GM12878 (cell line): Measurements from ENCODE around the gene MSMB. TPM values are rescaled to one million over a fixed set of nuclear protein-coding genes. Genes with fewer than 3 reads are reported as not detected.

ENCODE experiments used
- ATAC-seq: fragments of 200-7000 bp; cut with Tn5 transposase; 3 replicates; pipeline ENCODE4 v1.9.1; 2020; ENCODE audit warnings: mild to moderate bottlenecking, moderate library complexity
- BruUV-seq: library from RNA; stranded (reverse); fragments of 400-500 nt; replicated peaks from 2 replicates; lab custom pipeline; 2021; lab: Mats Ljungman, UMichigan
- CTCF ChIA-PET: fragments of 300-600 bp; sonication (Branson Sonifier 250); formaldehyde crosslinking; extraction: SDS; loops from one replicate; lab custom pipeline; 2021; ENCODE audit warnings: inconsistent platforms; lab: Yijun Ruan, JAX
- POLR2A ChIA-PET: fragments of 350-600 bp; formaldehyde crosslinking; extraction: SDS; loops from one replicate; lab custom pipeline; 2021; ENCODE audit warnings: inconsistent platforms; lab: Charles Lee
- RAD21 ChIA-PET: fragments of 300-600 bp; sonication (Branson Sonifier 250); formaldehyde crosslinking; loops from one replicate; lab custom pipeline; 2023; ENCODE audit warnings: antibody characterized with exemption; ENCODE audit not compliant: unreplicated experiment; lab: Charles Lee
- SMC1A ChIA-PET: fragments of 300-600 bp; sonication (Branson Sonifier 250); formaldehyde crosslinking; loops from one replicate; lab custom pipeline; 2023; ENCODE audit not compliant: unreplicated experiment, uncharacterized antibody; lab: Charles Lee
- DNase-seq: peaks from one replicate; pipeline ENCODE4 v3.0.0-alpha.2; 2011; ENCODE audit warnings: low read depth, low spot score
- FAIRE-seq: peaks from 3 replicates; lab custom pipeline; 2011; peaks lifted over from hg19 to GRCh38; lab: Jason Lieb, UNC
- H2AFZ ChIP-seq: 2 replicates; pipeline ENCODE4 v1.6.0; 2011; ENCODE audit warnings: low read depth, low read length, control low read depth; ENCODE audit not compliant: control insufficient read depth
- H3K27ac ChIP-seq: 2 replicates; pipeline ENCODE4 v1.5.1; 2011; ENCODE audit warnings: control low read depth; ENCODE audit not compliant: control insufficient read depth, insufficient read depth
- H3K27me3 ChIP-seq, 2 experiments: replicated peaks in 1 of 2; 2 replicates each; pipeline versions ENCODE4 v1.6.0 to v1.6.1; 2011; ENCODE audit warnings: low read length in 1 of 2; ENCODE audit not compliant: control insufficient read depth in 2 of 2, insufficient read depth in 2 of 2
- H3K36me3 ChIP-seq, 2 experiments: 2 replicates each; pipeline ENCODE4 v1.5.1; 2011; ENCODE audit warnings: low read length in 1 of 2; ENCODE audit not compliant: control insufficient read depth in 2 of 2, insufficient read depth in 2 of 2
- H3K4me1 ChIP-seq: 2 replicates; pipeline ENCODE4 v1.6.1; 2011; ENCODE audit warnings: mild to moderate bottlenecking, low read length, moderate library complexity, mixed read lengths; ENCODE audit not compliant: control insufficient read depth, insufficient read depth
- H3K4me2 ChIP-seq: 2 replicates; pipeline ENCODE4 v1.6.0; 2011; ENCODE audit warnings: control low read depth; ENCODE audit not compliant: control insufficient read depth, insufficient read depth
- H3K4me3 ChIP-seq: fragments of 200-600 bp; sonication (generic); 2 replicates; pipeline ENCODE4 v1.5.1; 2016
- H3K79me2 ChIP-seq: 2 replicates; pipeline ENCODE4 v1.6.0; 2011; ENCODE audit warnings: low read length; ENCODE audit not compliant: control insufficient read depth, insufficient read depth
- H3K9ac ChIP-seq: 2 replicates; pipeline ENCODE4 v1.8.0; 2011; ENCODE audit warnings: low read length, control low read depth, mixed read lengths; ENCODE audit not compliant: control insufficient read depth, insufficient read depth
- H3K9me3 ChIP-seq: replicated peaks from 3 replicates; pipeline ENCODE4 v1.5.1; 2011; ENCODE audit warnings: mild to moderate bottlenecking, low read length; ENCODE audit not compliant: control insufficient read depth, insufficient read depth
- H4K20me1 ChIP-seq: 2 replicates; pipeline ENCODE4 v1.6.0; 2011; ENCODE audit not compliant: control insufficient read depth, insufficient read depth
- ASH2L ChIP-seq: fragments of 300-600, 200-600 bp; sonication (generic); IDR thresholded peaks from 2 replicates; pipeline ENCODE4 v1.6.1; 2017; ENCODE audit warnings: low read depth, mild to moderate bottlenecking, borderline replicate concordance
- BCL11A ChIP-seq: IDR thresholded peaks from 2 replicates; pipeline ENCODE4 v1.6.1; 2011; ENCODE audit warnings: low read depth, low read length
- CREB1 ChIP-seq: IDR thresholded peaks from 2 replicates; pipeline ENCODE4 v1.6.1; 2012; ENCODE audit warnings: low read depth, mild to moderate bottlenecking, inconsistent platforms
- IRF4 ChIP-seq: IDR thresholded peaks from 2 replicates; pipeline ENCODE4 v1.6.1; 2011; ENCODE audit warnings: low read depth, low read length
- LARP7 ChIP-seq: fragments of 450-650 bp; IDR thresholded peaks from 2 replicates; pipeline ENCODE4 v1.6.1; 2017; ENCODE audit warnings: mild to moderate bottlenecking
- MEF2A ChIP-seq: IDR thresholded peaks from 2 replicates; pipeline ENCODE4 v1.6.1; 2011; ENCODE audit warnings: low read depth, mild to moderate bottlenecking, low read length, moderate library complexity; ENCODE audit not compliant: insufficient read depth
- MXI1 ChIP-seq: fragments of 150-350 bp; IDR thresholded peaks from 2 replicates; pipeline ENCODE4 v1.6.1; 2011; ENCODE audit warnings: low read depth, mild to moderate bottlenecking, inconsistent platforms, low read length, improper control_type of control experiment
- RCOR1 ChIP-seq: conservative IDR thresholded peaks from 2 replicates; pipeline ENCODE4 v1.6.1; 2012; ENCODE audit warnings: low read depth, low read length, improper control_type of control experiment
- SP1 ChIP-seq: IDR thresholded peaks from one replicate; pipeline ENCODE4 v1.6.1; 2011; ENCODE audit warnings: low read depth, low read length
- ZZZ3 ChIP-seq: IDR thresholded peaks from 2 replicates; pipeline ENCODE4 v1.6.1; 2011; ENCODE audit warnings: low read depth; ENCODE audit not compliant: control insufficient read depth, insufficient read length
- WGBS: methylation state at CpG from one replicate; pipeline ENCODE4 v1.1.6; 2016; ENCODE audit warnings: low lambda C conversion rate; ENCODE audit not compliant: insufficient replicate concordance, insufficient coverage; ENCODE audit errors: missing lambda C conversion rate; 5-methylcytosine and 5-hydroxymethylcytosine counted together
- in situ Hi-C: fragments of 300-500 bp; cut with MboI; formaldehyde crosslinking; loops from 9 replicates; pipeline ENCODE4 v1.14.3; 2018; ENCODE audit warnings: mixed read lengths
- intact Hi-C: fragments of 100-400 bp; cut with micrococcal nuclease; formaldehyde crosslinking; loops from one replicate; pipeline ENCODE4 v1.14.2; 2022; ENCODE audit not compliant: unreplicated experiment
- polyA plus RNA-seq, 11 experiments: library from polyadenylated mRNA; depleted of rRNA in 4 of 11; unstranded in 6 of 11; stranded (reverse) in 5 of 11; fragments of >200 nt; fragmentation: Nextera tagmentation in 4 of 11; fragmentation: Illumina TruSeq in 1 of 11; extraction: Ambion mirVana in 4 of 11; extraction: Trizol in 1 of 11; gene quantifications; 1 replicate in 1 of 11; 2 replicates in 10 of 11; pipeline versions ENCODE4 v1.2.1 to v1.2.3, GENCODE V29; 2011 to 2016; ENCODE audit warnings: inconsistent platforms in 2 of 11, missing spikeins in 2 of 11, low read depth in 1 of 11
- total RNA-seq, 4 experiments: library from RNA; depleted of rRNA in 3 of 4; stranded (reverse); fragments of >200 nt in 3 of 4; fragmentation: Illumina TruSeq in 1 of 4; extraction: Trizol in 1 of 4; gene quantifications; 2 replicates each; pipeline versions ENCODE4 v1.2.1 to v1.2.3, GENCODE V29; 2013 to 2021
- TF ChIP-seq, protein P1 (sequence below): IDR thresholded peaks from 2 replicates; pipeline ENCODE4 v1.6.1; 2011; ENCODE audit warnings: mild to moderate bottlenecking, low read depth, low read length, moderate library complexity; ENCODE audit not compliant: insufficient replicate concordance
- TF ChIP-seq, protein P2 (sequence below): fragments of 450-650 bp; IDR thresholded peaks from 2 replicates; pipeline ENCODE4 v1.6.1; 2017; ENCODE audit warnings: low read depth, mild to moderate bottlenecking, moderate library complexity
- TF ChIP-seq, protein P3 (sequence below): fragments of 150-350 bp; IDR thresholded peaks from 2 replicates; pipeline ENCODE4 v1.6.1; 2016; ENCODE audit warnings: low read depth, low read length
- TF ChIP-seq, protein P4 (sequence below): IDR thresholded peaks from 2 replicates; pipeline ENCODE4 v1.6.1; 2012; ENCODE audit warnings: low read length, inconsistent platforms

MSMB gene
- total and polyA plus RNA-seq, 10 of the 15 experiments (the other 5 are each of a cell fraction or from before 2014, with no cell fraction given): not detected

DNA sequence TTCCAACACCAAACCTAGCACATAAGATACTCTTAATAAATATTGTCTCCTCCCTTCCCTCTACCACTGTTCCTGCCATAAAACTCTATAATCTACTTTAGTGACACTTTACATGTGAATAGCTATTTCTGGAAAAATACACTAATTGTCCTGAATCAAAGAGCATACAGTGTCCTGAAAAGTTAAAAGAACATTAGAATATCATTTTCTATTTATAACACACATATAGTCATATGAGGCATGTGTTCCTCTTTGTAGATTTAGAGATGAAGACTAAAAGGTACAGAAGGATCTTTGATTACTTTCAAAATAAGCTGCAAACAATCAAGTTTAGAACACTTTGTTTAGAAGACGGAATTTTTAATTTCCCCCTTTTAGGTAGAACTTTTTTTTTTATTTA, 29.3 kb downstream of the MSMB start (continued):
- TF ChIP-seq, protein P1, sequence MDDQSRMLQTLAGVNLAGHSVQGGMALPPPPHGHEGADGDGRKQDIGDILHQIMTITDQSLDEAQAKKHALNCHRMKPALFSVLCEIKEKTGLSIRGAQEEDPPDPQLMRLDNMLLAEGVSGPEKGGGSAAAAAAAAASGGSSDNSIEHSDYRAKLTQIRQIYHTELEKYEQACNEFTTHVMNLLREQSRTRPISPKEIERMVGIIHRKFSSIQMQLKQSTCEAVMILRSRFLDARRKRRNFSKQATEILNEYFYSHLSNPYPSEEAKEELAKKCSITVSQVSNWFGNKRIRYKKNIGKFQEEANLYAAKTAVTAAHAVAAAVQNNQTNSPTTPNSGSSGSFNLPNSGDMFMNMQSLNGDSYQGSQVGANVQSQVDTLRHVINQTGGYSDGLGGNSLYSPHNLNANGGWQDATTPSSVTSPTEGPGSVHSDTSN: no peak
- TF ChIP-seq ASH2L: no peak

DNA sequence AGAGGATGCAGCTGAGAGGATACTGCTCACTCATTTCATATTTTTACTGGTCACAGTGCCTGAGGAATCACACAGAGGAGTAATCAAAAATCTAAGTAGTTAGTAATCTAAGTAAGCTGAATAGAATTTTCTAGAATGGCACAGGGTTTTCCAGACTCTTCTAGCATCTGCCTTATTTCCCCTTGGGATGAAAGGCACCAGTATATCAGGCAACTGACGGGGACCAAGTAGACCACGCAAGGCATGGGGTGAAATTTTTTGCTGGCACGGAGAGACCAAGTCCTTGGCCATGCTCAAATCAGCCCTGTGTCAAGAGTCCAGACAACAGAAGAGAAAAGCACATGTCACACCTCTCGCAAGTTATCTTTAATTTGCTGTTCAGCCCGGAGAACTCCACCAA, 29.9 kb downstream of the MSMB start:
- Histone ChIP-seq H2AFZ (no peak overlapping the region), H3K9me3 (no peaks in the 10 kb centered on the region), H3K36me3 (peaks cover 8 to 29% of the 10 kb centered on the region in 2 experiments), H3K4me3 (no peak overlapping the region), H3K27ac (no peak overlapping the region), H3K4me1 (peaks cover 7% of the 10 kb centered on the region), H3K9ac (no peak overlapping the region), H3K27me3 (no peaks in the 10 kb centered on the region), H4K20me1 (no peaks in the 10 kb centered on the region), H3K79me2 (peaks cover 48% of the 10 kb centered on the region), H3K4me2 (no peak overlapping the region)
- FAIRE-seq (no peak), ATAC-seq (no peak), DNase-seq (no peak)
- intact Hi-C loops: no loop called here
- 95% methylated on average over 5 of the region's 5 CpGs for WGBS
- ChIA-PET CTCF (interaction anchor here (1.0 to 6.7 kb wide), 2 partner anchors 12 to 554 kb away, joined by 3 to 60 read pairs; partner anchors contain the start of gene NCOA4), RAD21 (interaction anchor here (0.5 kb wide), 1 partner anchor 207 kb away, joined by 4 read pairs; no protein-coding TSS in a partner anchor), SMC1A (interaction anchor here (1.0 to 3.2 kb wide), 5 partner anchors 10 to 1012 kb away, joined by 3 to 12 read pairs (median 3); no protein-coding TSS in a partner anchor), POLR2A (interaction anchor here (0.5 to 0.9 kb wide), 2 partner anchors 13 to 181 kb away, joined by 3 read pairs; no protein-coding TSS in a partner anchor)
- no TSS peak for BruUV-seq
- in situ Hi-C loops: no loop called here
- TF ChIP-seq MXI1 (no peak), ZZZ3 (no peak), CREB1 (no peak), LARP7 (no peak), ASH2L (no peak), IRF4 (no peak), RCOR1 (no peak), MEF2A (no peak), BCL11A (no peak), SP1 (no peak)
- TF ChIP-seq, protein P2, sequence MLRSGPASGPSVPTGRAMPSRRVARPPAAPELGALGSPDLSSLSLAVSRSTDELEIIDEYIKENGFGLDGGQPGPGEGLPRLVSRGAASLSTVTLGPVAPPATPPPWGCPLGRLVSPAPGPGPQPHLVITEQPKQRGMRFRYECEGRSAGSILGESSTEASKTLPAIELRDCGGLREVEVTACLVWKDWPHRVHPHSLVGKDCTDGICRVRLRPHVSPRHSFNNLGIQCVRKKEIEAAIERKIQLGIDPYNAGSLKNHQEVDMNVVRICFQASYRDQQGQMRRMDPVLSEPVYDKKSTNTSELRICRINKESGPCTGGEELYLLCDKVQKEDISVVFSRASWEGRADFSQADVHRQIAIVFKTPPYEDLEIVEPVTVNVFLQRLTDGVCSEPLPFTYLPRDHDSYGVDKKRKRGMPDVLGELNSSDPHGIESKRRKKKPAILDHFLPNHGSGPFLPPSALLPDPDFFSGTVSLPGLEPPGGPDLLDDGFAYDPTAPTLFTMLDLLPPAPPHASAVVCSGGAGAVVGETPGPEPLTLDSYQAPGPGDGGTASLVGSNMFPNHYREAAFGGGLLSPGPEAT: no peak
- TF ChIP-seq, protein P3, sequence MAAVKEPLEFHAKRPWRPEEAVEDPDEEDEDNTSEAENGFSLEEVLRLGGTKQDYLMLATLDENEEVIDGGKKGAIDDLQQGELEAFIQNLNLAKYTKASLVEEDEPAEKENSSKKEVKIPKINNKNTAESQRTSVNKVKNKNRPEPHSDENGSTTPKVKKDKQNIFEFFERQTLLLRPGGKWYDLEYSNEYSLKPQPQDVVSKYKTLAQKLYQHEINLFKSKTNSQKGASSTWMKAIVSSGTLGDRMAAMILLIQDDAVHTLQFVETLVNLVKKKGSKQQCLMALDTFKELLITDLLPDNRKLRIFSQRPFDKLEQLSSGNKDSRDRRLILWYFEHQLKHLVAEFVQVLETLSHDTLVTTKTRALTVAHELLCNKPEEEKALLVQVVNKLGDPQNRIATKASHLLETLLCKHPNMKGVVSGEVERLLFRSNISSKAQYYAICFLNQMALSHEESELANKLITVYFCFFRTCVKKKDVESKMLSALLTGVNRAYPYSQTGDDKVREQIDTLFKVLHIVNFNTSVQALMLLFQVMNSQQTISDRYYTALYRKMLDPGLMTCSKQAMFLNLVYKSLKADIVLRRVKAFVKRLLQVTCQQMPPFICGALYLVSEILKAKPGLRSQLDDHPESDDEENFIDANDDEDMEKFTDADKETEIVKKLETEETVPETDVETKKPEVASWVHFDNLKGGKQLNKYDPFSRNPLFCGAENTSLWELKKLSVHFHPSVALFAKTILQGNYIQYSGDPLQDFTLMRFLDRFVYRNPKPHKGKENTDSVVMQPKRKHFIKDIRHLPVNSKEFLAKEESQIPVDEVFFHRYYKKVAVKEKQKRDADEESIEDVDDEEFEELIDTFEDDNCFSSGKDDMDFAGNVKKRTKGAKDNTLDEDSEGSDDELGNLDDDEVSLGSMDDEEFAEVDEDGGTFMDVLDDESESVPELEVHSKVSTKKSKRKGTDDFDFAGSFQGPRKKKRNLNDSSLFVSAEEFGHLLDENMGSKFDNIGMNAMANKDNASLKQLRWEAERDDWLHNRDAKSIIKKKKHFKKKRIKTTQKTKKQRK: no peak
- TF ChIP-seq, protein P4, sequence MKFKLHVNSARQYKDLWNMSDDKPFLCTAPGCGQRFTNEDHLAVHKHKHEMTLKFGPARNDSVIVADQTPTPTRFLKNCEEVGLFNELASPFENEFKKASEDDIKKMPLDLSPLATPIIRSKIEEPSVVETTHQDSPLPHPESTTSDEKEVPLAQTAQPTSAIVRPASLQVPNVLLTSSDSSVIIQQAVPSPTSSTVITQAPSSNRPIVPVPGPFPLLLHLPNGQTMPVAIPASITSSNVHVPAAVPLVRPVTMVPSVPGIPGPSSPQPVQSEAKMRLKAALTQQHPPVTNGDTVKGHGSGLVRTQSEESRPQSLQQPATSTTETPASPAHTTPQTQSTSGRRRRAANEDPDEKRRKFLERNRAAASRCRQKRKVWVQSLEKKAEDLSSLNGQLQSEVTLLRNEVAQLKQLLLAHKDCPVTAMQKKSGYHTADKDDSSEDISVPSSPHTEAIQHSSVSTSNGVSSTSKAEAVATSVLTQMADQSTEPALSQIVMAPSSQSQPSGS: no peak
